GM18951 (cell line): ENCODE results near the gene SLC22A5.

Source experiments
- POLR2A ChIP-seq: IDR thresholded peaks from 4 replicates; pipeline ENCODE4 v1.6.1; 2011; ENCODE audit warnings: mild to moderate bottlenecking; ENCODE audit not compliant: insufficient read length, insufficient read depth; ENCODE audit errors: extremely low read depth
- in situ Hi-C: fragments of 300-500 bp; cut with MboI; formaldehyde crosslinking; loops from one replicate; pipeline ENCODE4 v1.12.0; 2022; ENCODE audit warnings: low sequenced_read_pairs, mixed read lengths, inconsistent platforms; ENCODE audit not compliant: unreplicated experiment

Gene SLC22A5

DNA sequence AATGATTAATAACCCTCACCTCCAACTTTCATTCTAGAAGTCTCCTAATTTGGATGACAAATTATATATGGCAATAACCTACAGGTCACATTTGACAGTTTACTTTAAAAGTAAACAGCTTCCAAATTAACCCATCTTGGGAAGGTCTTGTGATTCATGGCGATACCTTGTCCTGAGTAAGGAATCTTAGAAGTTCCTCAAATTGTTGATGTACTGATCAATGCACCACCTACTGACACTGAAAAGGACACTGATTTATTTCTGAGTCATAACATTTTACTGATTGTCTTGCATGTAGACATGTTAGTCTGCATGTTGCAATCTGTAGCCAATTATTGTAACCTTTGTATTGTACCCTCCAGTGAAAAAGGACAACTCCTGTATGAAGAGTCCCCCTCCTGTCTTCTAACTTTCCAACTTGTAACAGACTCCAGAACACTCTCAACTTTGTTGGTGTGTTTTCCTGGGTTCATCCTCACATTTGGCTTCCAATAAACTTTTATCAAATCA, 16.0 kb upstream of the SLC22A5 start:
- no peak for TF ChIP-seq POLR2A
- in situ Hi-C loops: no loop called here

DNA sequence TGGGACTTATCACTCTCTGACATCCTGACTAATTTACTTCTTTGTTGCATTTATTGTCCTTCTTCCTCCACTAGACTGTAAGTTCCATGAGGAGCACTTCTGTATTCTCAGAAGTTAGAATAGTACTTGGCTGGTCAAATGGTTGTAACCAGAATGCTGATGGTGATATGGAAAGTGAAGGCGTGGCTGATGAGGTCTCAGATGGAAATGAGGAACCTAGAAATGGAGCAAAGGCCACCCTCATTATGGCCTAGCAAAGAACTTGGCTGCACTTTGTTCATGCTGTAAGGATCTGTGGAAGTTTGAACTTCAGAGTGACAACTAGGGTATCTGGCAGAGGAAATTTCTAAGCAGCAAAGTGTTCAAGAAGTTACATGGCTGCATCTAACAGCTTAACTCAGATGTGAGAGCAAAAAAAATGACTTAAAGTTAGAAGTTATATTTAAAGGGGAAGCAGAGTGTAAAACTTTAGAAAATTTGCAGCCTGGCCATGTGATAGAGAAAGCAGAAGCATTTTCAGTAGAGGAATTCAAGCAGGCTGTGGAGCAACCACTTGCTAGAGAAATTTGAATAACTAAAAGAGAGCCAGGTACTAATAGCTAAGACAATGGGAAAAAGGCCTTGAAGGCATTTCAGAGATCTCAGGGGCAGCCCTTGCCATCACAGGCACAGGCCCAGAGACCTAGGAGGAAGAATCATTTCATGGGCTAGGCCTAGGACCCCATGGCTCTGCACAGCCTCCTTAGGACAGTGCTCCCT, 14.9 kb upstream of the SLC22A5 start:
- in situ Hi-C loops: no loop called here
- TF ChIP-seq POLR2A: no peak

- no peak for TF ChIP-seq POLR2A
- in situ Hi-C loops: no loop called here
These were observed 14.3 kb upstream of the SLC22A5 start for GRCh38 chr5:132355140-132355765.

DNA sequence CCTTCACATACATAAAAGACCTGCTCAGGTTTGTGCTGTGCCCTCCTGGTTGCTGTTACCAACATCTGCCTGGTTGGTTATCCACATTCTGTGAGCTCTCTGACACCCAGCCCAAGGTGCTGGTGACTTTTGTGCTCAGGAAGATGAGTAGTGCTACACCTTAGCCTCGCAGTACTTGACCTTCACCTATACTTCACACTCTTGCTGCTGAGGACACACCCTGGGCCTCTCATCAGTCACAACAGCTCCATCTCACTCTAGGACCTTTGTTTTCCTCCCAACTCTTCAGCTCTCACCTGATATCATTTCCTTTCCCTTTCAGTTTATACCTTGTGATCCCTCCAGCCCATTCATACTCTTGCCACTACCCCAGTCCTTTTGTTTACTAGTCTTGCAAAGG, 10.7 kb upstream of the SLC22A5 start:
- in situ Hi-C loops: no loop called here
- no peak for TF ChIP-seq POLR2A

GRCh38 chr5:132362086-132362485, 7.4 kb upstream of the SLC22A5 start:
- in situ Hi-C loops: no loop called here
- no peak for TF ChIP-seq POLR2A

DNA sequence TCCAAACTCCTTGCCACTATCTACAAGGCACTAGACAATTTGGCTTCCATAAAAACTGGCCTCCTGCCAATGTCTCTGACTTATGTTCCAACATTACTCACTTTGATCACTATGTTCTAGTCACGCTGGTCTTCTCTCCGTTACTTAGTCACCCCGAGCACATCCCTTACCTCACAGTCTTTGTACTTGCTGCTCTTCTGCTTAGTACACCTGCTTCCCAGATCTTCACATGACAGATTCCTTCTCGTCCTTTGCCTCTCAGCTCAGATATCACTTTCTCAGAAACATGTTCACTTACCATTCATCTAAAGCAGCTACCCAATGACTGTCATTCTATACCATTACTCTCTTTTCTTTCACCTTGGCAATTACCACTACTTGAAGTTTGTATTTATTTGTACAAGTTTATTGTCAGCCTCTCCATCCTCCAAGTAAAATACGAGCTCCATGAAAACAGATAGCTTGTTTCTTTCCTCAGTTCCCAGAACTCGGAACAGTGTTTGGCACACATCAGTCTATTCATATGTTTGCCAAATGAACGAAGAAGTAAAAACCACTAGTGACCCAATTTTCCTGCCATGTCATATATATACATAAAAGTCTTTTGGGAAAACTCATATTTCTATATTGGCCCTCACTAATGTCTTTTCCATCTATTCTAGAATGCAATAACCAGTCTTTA, 5.9 kb upstream of the SLC22A5 start:
- in situ Hi-C loops: no loop called here

GRCh38 chr5:132364319-132364718, 5.2 kb upstream of the SLC22A5 start:
- in situ Hi-C loops: no loop called here

More for the DNA sequence above, 5.9 kb upstream of the SLC22A5 start:
- no peak for TF ChIP-seq POLR2A

DNA sequence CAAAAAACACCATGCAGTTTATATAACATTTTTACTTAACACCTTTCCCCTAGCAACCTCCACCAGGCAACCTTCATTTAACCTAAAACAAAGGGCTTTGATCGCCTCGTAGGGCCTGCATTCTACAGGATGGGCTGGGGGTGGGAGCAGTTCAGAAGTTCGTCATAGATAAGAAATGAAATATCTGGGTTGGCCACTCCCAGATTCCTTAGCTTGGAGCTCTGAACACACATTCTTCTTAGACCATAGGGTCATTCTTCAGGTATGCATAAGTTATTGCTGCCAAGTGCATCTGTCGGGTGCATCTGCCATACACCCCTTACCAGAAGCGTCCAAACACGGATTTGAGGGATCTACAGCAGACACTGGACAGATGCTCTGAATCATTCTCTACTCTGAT, 4.3 kb upstream of the SLC22A5 start:
- TF ChIP-seq POLR2A: no peak
- in situ Hi-C loops: no loop called here

More at GRCh38 chr5:132364319-132364718, 5.2 kb upstream of the SLC22A5 start:
- no peak for TF ChIP-seq POLR2A

DNA sequence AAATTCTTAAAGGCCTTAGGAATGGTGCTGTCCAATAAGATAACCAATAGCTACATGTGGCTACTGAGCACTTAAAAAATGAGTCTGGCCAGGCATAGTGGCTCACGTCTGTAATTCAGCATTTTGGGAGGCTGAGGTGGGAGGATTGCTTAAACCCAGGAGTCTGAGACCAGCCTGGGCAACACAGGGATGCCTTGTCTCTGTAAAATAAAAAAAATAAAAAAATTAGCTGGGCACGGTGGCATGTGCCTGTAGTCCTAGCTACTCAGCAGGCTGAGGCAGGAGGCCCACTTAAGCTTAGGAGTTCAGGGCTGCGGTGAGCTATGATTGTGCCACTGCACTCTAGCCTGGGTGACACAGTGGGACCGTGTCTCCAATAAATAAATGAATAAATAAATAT, 1.3 kb upstream of the SLC22A5 start:
- TF ChIP-seq POLR2A: no peak
- in situ Hi-C loops: no loop called here

DNA sequence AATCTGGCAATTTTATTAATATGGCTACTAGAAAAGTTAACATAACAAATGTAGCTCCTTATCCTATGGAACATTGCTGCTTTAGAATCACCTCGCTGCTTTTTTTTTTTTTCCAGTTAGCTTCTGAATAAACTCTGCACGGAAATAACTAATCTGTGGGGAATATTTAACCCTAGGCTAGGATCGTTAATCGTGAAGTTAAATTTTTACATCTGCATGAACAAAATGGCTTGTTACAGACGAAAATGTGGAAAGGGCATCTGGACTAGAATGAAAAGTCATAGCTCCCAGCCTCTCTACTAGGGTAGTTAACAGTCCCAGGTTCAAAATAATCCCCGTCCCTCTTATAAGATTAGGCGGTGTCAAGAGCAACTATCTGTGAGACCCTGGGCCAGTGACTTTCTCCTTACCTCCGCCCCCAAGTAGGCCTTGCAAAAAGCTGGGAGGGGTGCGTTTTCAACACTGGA, 470 bp upstream of the SLC22A5 start:
- no peak for TF ChIP-seq POLR2A
- in situ Hi-C loops: no loop called here

DNA sequence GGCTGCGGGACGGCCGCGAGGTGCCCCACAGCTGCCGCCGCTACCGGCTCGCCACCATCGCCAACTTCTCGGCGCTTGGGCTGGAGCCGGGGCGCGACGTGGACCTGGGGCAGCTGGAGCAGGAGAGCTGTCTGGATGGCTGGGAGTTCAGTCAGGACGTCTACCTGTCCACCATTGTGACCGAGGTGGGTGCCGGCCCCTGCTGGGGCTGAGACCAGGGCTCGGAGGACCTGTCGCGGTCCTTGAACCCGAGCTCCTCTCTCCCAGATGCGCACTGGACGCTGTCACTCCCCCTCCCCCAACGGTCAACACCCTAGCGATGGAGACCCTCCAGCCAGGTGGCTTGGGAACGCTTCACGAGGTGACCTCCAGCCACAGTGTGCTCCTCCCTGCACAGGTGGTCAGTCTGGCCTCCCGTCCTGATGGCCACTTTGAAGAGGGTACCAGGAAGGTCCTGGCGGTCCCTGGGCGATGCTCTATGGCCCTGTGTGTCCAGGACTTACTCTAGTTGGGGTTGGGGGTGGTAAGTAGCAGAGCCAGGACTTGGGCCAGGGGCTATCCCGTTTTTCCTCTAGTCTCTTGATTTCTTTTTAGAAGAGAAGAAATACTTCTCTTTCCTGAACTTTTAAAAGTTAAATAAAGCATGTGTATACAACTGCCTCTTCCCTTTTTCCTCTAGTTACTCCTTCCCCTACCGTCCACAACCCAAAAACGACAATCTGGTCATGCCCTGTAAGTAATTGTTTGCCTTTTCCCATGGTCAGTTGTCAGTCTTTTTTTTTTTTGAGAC, 866 bp downstream of the SLC22A5 start:
- in situ Hi-C loops: no loop called here

GRCh38 chr5:132370971-132371602, 1.6 kb downstream of the SLC22A5 start:
- in situ Hi-C loops: no loop called here
- TF ChIP-seq POLR2A: no peak

More for the DNA sequence above, 866 bp downstream of the SLC22A5 start:
- no peak for TF ChIP-seq POLR2A
